Lung (tissue), 12 donors: ENCODE results near the gene ATG10. TPM values are rescaled to one million over a fixed set of nuclear protein-coding genes. Genes with fewer than 3 reads are reported as not detected.
"Not testable (repeated sequence)": the region's sequence is repeated elsewhere in the genome, so short reads cannot be mapped to it uniquely, and the experiment has no call there.

ENCODE experiments used
- ATAC-seq: fragments of 200-7000 bp; cut with Tn5 transposase; one replicate; pipeline ENCODE4 v1.9.1; 2020; ENCODE audit warnings: moderate number of reproducible peaks; ENCODE audit not compliant: insufficient read depth, low FRiP score
- DNase-seq, 3 donors: peaks; one replicate each; pipeline ENCODE4 v3.0.0-alpha.2; 2013 to 2017
- H3K27ac ChIP-seq, 2 donors: one replicate each; pipeline ENCODE4 v1.5.1; 2013; ENCODE audit warnings: mild to moderate bottlenecking in 2 of 2, moderate library complexity in 2 of 2, control low read depth in 1 of 2, inconsistent platforms in 1 of 2, low read depth in 1 of 2, low read length in 1 of 2
- H3K27me3 ChIP-seq, 3 donors: one replicate each; pipeline ENCODE4 v1.5.1; 2013; ENCODE audit warnings: low read length in 2 of 3; ENCODE audit not compliant: control insufficient read depth in 3 of 3, insufficient read depth in 3 of 3
- H3K36me3 ChIP-seq, 4 donors: one replicate each; pipeline ENCODE4 v1.5.1; 2013; ENCODE audit warnings: low read length in 4 of 4, mild to moderate bottlenecking in 1 of 4, moderate library complexity in 1 of 4; ENCODE audit not compliant: control insufficient read depth in 4 of 4, insufficient read depth in 4 of 4
- H3K4me1 ChIP-seq, 5 donors: one replicate each; pipeline ENCODE4 v1.5.1; 2013; ENCODE audit warnings: low read length in 5 of 5, mild to moderate bottlenecking in 2 of 5, moderate library complexity in 1 of 5; ENCODE audit not compliant: control insufficient read depth in 5 of 5, insufficient read depth in 5 of 5
- H3K4me3 ChIP-seq: one replicate; pipeline ENCODE4 v1.5.1; 2013; ENCODE audit warnings: mild to moderate bottlenecking, control low read depth, moderate library complexity
- H3K9ac ChIP-seq, 2 donors: one replicate each; pipeline ENCODE4 v1.5.1; 2013; ENCODE audit warnings: low read length in 2 of 2, control low read depth in 1 of 2; ENCODE audit not compliant: insufficient read depth in 1 of 2
- H3K9me3 ChIP-seq, 4 donors: one replicate each; pipeline ENCODE4 v1.5.1; 2013; ENCODE audit warnings: low read length in 3 of 4, mild to moderate bottlenecking in 1 of 4, moderate library complexity in 1 of 4; ENCODE audit not compliant: control insufficient read depth in 4 of 4, insufficient read depth in 3 of 4
- WGBS, 2 donors: extraction: QIAGEN DNeasy Blood & Tissue Kit; methylation state at CpG; one replicate each; pipeline ENCODE4 v1.1.7; 2013; 5-methylcytosine and 5-hydroxymethylcytosine counted together
- polyA plus RNA-seq, 2 donors: library from polyadenylated mRNA; stranded (reverse); fragments of 200-250 nt; gene quantifications; one replicate each; pipeline ENCODE4 v1.2.1, GENCODE V29; 2013
- total RNA-seq, 2 donors: library from RNA; depleted of rRNA in 1 of 2; stranded (reverse); fragments of >200 nt in 1 of 2; gene quantifications; one replicate each; pipeline ENCODE4 v1.2.1, GENCODE V29; 2014 to 2021
- TF ChIP-seq, protein P1 (sequence below): IDR thresholded peaks from 2 replicates; pipeline ENCODE4 v1.5.1; 2012; ENCODE audit warnings: mild to moderate bottlenecking; ENCODE audit errors: control extremely low read depth, extremely low read depth
- donor health status: control.
- donor health status: control.
- donor health status: Bipolar disorder and iron deficiency.
- donor health status: healthy.
- donor health status: DM: yes; HTN: yes; CAD: no.

Gene ATG10
- total and polyA plus RNA-seq, 4 donors, result 4.6 to 10.2 (median 5.8) TPM

DNA sequence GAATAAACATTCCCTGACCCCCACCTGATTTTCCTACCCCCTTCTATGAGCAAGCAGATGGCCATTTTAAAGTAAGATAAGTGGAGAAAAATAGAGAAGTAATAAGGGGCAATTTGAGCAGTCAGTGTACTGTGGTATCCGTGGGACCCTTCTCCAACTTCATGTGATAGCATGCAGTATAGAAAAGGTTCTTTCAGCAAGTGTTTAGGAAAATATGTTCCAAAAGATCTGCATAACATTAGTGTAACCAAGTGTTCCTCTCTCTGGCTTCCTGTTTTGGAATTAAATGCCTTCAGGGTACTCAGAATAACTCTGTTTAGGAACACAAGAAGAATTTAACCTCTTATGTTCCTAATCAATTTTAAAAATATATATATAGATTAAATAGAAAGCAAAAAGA, 134.9 kb downstream of the ATG10 start:
- Histone ChIP-seq H3K27me3 (no peaks in the 10 kb centered on the region), H3K9ac (no peak overlapping the region), H3K36me3 (no peaks in the 10 kb centered on the region), H3K27ac (no peak overlapping the region), H3K4me3 (no peak overlapping the region), H3K9me3 (no peaks in the 10 kb centered on the region), H3K4me1 (peaks cover 0 to 9% (median 0%) of the 10 kb centered on the region in 5 donors)
- DNase-seq (peak in 2 of 3 donors; percentile 35 to 45), ATAC-seq (no peak)
- WGBS, 2 donors, result 6 to 20% methylated on average over 1 of the region's 1 CpG
- TF ChIP-seq, protein P1, sequence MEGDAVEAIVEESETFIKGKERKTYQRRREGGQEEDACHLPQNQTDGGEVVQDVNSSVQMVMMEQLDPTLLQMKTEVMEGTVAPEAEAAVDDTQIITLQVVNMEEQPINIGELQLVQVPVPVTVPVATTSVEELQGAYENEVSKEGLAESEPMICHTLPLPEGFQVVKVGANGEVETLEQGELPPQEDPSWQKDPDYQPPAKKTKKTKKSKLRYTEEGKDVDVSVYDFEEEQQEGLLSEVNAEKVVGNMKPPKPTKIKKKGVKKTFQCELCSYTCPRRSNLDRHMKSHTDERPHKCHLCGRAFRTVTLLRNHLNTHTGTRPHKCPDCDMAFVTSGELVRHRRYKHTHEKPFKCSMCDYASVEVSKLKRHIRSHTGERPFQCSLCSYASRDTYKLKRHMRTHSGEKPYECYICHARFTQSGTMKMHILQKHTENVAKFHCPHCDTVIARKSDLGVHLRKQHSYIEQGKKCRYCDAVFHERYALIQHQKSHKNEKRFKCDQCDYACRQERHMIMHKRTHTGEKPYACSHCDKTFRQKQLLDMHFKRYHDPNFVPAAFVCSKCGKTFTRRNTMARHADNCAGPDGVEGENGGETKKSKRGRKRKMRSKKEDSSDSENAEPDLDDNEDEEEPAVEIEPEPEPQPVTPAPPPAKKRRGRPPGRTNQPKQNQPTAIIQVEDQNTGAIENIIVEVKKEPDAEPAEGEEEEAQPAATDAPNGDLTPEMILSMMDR, result no peak

DNA sequence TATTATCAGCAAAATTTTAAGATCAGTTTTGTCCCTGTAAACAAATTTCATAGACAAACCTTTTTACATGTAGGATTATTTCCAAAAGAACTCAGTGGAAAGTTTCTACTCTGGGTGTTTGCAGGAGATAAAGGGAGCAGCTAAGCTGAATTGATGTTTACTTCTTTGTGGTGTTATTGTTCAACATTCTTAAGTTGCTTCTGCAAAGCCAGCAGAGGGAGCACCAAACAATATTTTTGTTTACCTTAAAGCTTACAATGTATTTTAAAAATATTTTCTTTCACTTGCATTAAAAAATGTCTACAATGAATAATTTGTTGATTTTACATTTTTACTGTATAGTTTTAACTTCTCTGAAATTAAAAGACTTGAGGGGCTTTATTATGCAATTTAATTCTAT, 135.4 kb downstream of the ATG10 start:
- ATAC-seq, result no peak
- H3K4me3 ChIP-seq, result no peak overlapping the region
- H3K27ac ChIP-seq, result no peak overlapping the region
- no peaks in the 10 kb centered on the region for H3K36me3 ChIP-seq
- TF ChIP-seq, protein P1, result no peak
- DNase-seq, result peak in 2 of 3 donors; percentile 66 to 79
- no peaks in the 10 kb centered on the region for H3K9me3 ChIP-seq
- H3K4me1 ChIP-seq, result peaks cover 0 to 9% (median 0%) of the 10 kb centered on the region in 5 donors
- H3K27me3 ChIP-seq, result no peaks in the 10 kb centered on the region
- no peak overlapping the region for H3K9ac ChIP-seq

DNA sequence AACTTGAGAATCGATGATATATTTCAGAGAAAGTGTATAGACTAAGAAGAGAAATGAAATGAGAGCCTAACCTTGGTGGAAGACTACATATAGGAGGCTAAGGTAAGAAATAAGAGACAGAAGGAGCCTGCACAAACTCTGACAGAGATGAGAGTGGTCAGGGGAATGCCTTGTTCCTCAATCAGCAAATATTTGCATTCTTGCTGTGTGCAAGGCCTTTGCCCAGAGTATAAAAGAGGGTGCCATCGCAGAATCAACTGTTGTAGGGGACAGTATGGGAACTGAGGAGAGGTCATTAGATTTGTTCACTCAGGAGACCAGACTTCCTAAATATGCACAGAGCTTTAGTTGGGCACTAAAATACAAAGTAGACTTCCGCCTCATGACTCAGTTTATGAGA, 137.2 kb downstream of the ATG10 start:
- H3K4me1 ChIP-seq, result peaks cover 0 to 9% (median 0%) of the 10 kb centered on the region in 5 donors
- ATAC-seq (no peak), DNase-seq (no peak)
- 94 to 99% methylated on average over 3 of the region's 3 CpGs for WGBS, 2 donors
- H3K36me3 ChIP-seq, result no peaks in the 10 kb centered on the region
- no peak overlapping the region for H3K4me3 ChIP-seq
- H3K9me3 ChIP-seq, result no peaks in the 10 kb centered on the region
- no peak overlapping the region for H3K27ac ChIP-seq
- TF ChIP-seq, protein P1, result no peak
- no peaks in the 10 kb centered on the region for H3K27me3 ChIP-seq
- no peak overlapping the region for H3K9ac ChIP-seq

DNA sequence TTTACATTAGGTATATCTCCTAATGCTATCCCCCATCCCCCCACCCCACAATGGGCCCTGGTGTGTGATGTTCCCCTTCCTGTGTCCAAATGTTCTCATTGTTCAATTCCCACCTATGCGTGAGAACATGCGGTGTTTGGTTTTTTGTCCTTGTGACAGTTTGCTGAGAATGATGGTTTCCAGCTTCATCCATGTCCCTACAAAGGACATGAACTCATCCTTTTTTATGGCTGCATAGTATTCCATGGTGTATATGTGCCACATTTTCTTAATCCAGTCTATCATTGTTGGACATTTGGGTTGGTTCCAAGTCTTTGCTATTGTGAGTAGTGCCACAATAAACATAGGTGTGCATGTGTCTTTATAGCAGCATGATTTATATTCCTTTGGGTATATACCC, 138.1 kb downstream of the ATG10 start:
- not testable (repeated sequence) for ATAC-seq, H3K27ac ChIP-seq, H3K36me3 ChIP-seq, H3K9me3 ChIP-seq, H3K4me3 ChIP-seq, H3K4me1 ChIP-seq, H3K9ac ChIP-seq, H3K27me3 ChIP-seq, DNase-seq
- WGBS, 2 donors, result 100% methylated on average over 2 of the region's 2 CpGs
